ENCODE measurements around the gene SPNS3. TPM values are rescaled to one million over a fixed set of nuclear protein-coding genes. Genes with fewer than 3 reads are reported as not detected.

The SPNS3 gene
- total and polyA plus RNA-seq, 2 donors (not counting 3 experiments of a cell fraction or from before 2014, with no cell fraction given), result 0.18 to 0.66 TPM

GRCh38 chr17:4444782-4445473 lies 11.2 kb downstream of the SPNS3 start:
- dilution Hi-C loops (cut with MboI; ENCODE audit: extremely low pct_ligation_motif_present, low sequenced_read_pairs) (no loop called here), intact Hi-C loops (cut with micrococcal nuclease) (no loop called here)
- FAIRE-seq (no peak), DNase-seq (ENCODE audit: low read depth, low spot score) (no peak)
- BruUV-seq (replicated peaks), result no TSS peak
- Histone ChIP-seq H3K4me3 (replicated peaks in 1 of 3; ENCODE audit: insufficient read depth in 1 of 3, low read depth in 1 of 3, low read length in 3 of 3) (no peak overlapping the region), H3K79me2 (ENCODE audit: control insufficient read depth, insufficient read depth, low read length) (no peaks in the 10 kb centered on the region), H3K9ac (replicated peaks; ENCODE audit: extremely low read depth, insufficient read depth, low read length) (no peak overlapping the region), H3K4me2 (ENCODE audit: insufficient read depth, low read length) (no peak overlapping the region), H2AFZ (ENCODE audit: low read depth, low read length) (no peak overlapping the region), H3K4me1 (ENCODE audit: control insufficient read depth, extremely low read depth, insufficient read depth, low read length) (no peaks in the 10 kb centered on the region), H3K9me3 (replicated peaks; ENCODE audit: control insufficient read depth, insufficient read depth, low read length) (no peaks in the 10 kb centered on the region), H3K36me3 (ENCODE audit: control insufficient read depth in 2 of 2, extremely low read depth in 1 of 2, insufficient read depth in 2 of 2, low read length in 2 of 2) (no peaks in the 10 kb centered on the region), H3K27ac (ENCODE audit: insufficient read depth, low read depth, low read length) (no peak overlapping the region), H4K20me1 (replicated peaks; ENCODE audit: control insufficient read depth, extremely low read depth, insufficient read depth, low read length) (no peaks in the 10 kb centered on the region), H3K9me1 (replicated peaks; ENCODE audit: control insufficient read depth, extremely low read depth, insufficient read depth, low read length) (no peaks in the 10 kb centered on the region), H3K27me3 (ENCODE audit: control insufficient read depth in 2 of 2, insufficient read depth in 2 of 2, low read length in 2 of 2) (no peaks in the 10 kb centered on the region)
- TF ChIP-seq POLR2A (IDR thresholded peaks at IDR 0.05; ENCODE audit: low read depth, low read length), result no peak
- ChIA-PET CTCF (interaction anchor here (0.8 to 1.4 kb wide), 5 partner anchors 9 to 122 kb away, joined by 3 to 4 read pairs (median 3); no protein-coding TSS in a partner anchor), POLR2A (no interaction called here)

GRCh38 chr17:4445731-4446130 lies 12.0 kb downstream of the SPNS3 start:
- dilution Hi-C loops (cut with MboI; ENCODE audit: extremely low pct_ligation_motif_present, low sequenced_read_pairs), result no loop called here
- no peaks in the 10 kb centered on the region for H3K9me3 ChIP-seq (replicated peaks; ENCODE audit: control insufficient read depth, insufficient read depth, low read length)
- no peak overlapping the region for H3K9ac ChIP-seq (replicated peaks; ENCODE audit: extremely low read depth, insufficient read depth, low read length)
- ChIA-PET CTCF (interaction anchor here (1.1 to 1.4 kb wide), 2 partner anchors 10 to 121 kb away, joined by 4 read pairs; no protein-coding TSS in a partner anchor), POLR2A (no interaction called here)
- intact Hi-C loops (cut with micrococcal nuclease), result no loop called here
- H3K36me3 ChIP-seq (ENCODE audit: control insufficient read depth in 2 of 2, extremely low read depth in 1 of 2, insufficient read depth in 2 of 2, low read length in 2 of 2), result no peaks in the 10 kb centered on the region
- H3K4me2 ChIP-seq (ENCODE audit: insufficient read depth, low read length), result no peak overlapping the region
- no peaks in the 10 kb centered on the region for H4K20me1 ChIP-seq (replicated peaks; ENCODE audit: control insufficient read depth, extremely low read depth, insufficient read depth, low read length)
- no peaks in the 10 kb centered on the region for H3K79me2 ChIP-seq (ENCODE audit: control insufficient read depth, insufficient read depth, low read length)
- no peaks in the 10 kb centered on the region for H3K27me3 ChIP-seq (ENCODE audit: control insufficient read depth in 2 of 2, insufficient read depth in 2 of 2, low read length in 2 of 2)
- FAIRE-seq (no peak), DNase-seq (ENCODE audit: low read depth, low spot score) (no peak)
- no peaks in the 10 kb centered on the region for H3K9me1 ChIP-seq (replicated peaks; ENCODE audit: control insufficient read depth, extremely low read depth, insufficient read depth, low read length)
- TF ChIP-seq JUN (IDR thresholded peaks at IDR 0.05; ENCODE audit: borderline replicate concordance, insufficient read depth, insufficient read length, low read depth) (no peak), GATA2 (IDR thresholded peaks at IDR 0.05; ENCODE audit: insufficient read depth, insufficient read length, low read depth, low read length) (no peak), MAX (IDR thresholded peaks at IDR 0.05; ENCODE audit: insufficient read depth, insufficient read length) (no peak), MYC (IDR thresholded peaks at IDR 0.05; ENCODE audit: low read depth, low read length) (no peak), FOS (IDR thresholded peaks at IDR 0.05; ENCODE audit: borderline replicate concordance, insufficient read depth, low read length) (no peak), CTCF (IDR thresholded peaks at IDR 0.05; ENCODE audit: extremely low read depth in 1 of 2, insufficient read depth in 1 of 2, low read depth in 1 of 2, low read length in 2 of 2) (no peak), POLR2AphosphoS5 (IDR thresholded peaks at IDR 0.05; ENCODE audit: insufficient read depth, low read depth, low read length) (no peak), POLR2A (IDR thresholded peaks at IDR 0.05; ENCODE audit: low read depth, low read length) (no peak), EZH2 (IDR thresholded peaks at IDR 0.05; ENCODE audit: borderline replicate concordance, low read depth, low read length, severe bottlenecking) (no peak)
- no peaks in the 10 kb centered on the region for H3K4me1 ChIP-seq (ENCODE audit: control insufficient read depth, extremely low read depth, insufficient read depth, low read length)
- BruUV-seq (replicated peaks), result no TSS peak
- H3K27ac ChIP-seq (ENCODE audit: insufficient read depth, low read depth, low read length), result no peak overlapping the region
- H2AFZ ChIP-seq (ENCODE audit: low read depth, low read length), result no peak overlapping the region
- no peak overlapping the region for H3K4me3 ChIP-seq (replicated peaks in 1 of 3; ENCODE audit: insufficient read depth in 1 of 3, low read depth in 1 of 3, low read length in 3 of 3)

All from endothelial cell of umbilical vein (primary cell).